Activated CD8-positive, alpha-beta memory T cell treated with anti-CD3 and anti-CD28 coated beads, Interleukin-2, amount 50 U/mL, for 24 hours (primary cell): ENCODE data around the gene RRAS.
A peak's percentile ranks its signal among the peaks of the same experiment; 100 is the strongest.

Experiments used
- DNase-seq: peaks from one replicate; pipeline ENCODE4 v3.0.0-alpha.2; 2020; ENCODE audit errors: extremely low read depth

Gene RRAS

GRCh38 chr19:49640113-49640898 lies at the start of gene RRAS:
RRAS (minus strand) TSS chr19:49640143; CDS start chr19:49640098, 45 bp downstream.
- peak; percentile 100 for DNase-seq

GRCh38 chr19:49689133-49690078 lies 49.5 kb upstream of the RRAS start, which contains the start of gene ADM5:
ADM5 (plus strand) TSS chr19:49689594; CDS start chr19:49689838, 244 bp downstream.
- DNase-seq, result no peak

DNA sequence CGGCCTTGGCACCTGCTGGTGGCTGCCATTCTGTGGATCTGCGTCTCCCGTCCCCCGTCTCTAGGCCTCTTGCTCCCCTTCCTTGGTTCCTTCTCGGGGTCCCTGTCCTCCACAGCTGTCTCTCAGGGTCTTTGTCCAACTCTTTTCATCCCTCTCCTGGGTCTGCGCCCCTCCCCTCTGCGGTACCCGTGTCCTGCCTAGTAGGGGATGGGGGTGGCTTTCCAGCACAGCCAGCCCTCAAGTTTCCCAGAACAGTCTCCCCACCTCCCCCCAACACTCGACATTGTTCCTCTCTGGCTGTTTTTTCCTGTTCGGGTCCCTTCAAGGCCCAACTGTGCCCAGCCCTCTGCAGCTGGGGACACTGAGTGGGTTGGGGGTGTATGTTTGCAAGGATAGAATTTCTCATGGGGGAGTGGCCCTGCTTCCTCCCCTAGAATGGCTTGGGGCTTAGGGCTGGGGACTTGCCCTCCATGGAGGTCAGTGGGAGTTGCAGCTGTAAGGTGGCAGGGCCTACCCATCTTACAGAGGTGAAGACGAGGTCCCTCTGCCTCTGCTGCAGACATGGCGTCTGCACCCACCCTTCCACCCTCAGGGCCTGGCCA lies 48.7 kb upstream of the RRAS start:
- no peak for DNase-seq

DNA sequence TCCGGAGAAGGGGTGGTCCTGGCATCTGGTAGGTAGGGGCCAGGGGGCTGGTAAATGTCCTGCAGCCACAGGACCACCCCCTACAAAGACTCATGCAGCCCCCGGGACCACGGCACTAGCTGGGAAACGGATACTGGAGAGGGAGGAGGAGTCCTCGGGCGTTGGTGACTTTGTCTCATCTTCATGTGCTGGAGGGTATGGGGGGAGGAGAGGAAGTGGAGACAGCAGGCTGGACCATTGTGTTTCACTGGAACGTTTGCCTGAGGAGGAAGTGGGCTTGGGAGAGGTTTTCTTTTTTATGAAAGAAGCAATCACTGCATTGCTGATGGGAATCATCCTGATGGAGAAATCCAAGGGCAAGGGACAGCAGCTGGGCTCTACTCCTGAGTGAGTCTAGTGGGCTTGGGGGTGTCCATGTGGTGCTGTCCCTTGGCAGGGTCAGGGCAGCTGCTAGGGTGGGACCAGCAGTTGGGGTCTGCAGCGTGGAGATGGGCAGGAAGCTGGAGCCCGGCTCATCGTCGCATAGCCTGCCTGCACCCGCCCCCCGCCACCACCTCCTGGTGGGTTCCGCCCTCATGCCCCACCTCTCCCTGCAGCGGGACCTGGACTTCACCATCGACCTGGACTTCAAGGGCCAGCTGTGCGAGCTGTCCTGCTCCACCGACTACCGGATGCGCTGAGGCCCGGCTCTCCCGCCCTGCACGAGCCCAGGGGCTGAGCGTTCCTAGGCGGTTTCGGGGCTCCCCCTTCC lies 47.8 kb upstream of the RRAS start:
- DNase-seq, result no peak

GRCh38 chr19:49687150-49687549 lies 47.2 kb upstream of the RRAS start:
- DNase-seq, result no peak

DNA sequence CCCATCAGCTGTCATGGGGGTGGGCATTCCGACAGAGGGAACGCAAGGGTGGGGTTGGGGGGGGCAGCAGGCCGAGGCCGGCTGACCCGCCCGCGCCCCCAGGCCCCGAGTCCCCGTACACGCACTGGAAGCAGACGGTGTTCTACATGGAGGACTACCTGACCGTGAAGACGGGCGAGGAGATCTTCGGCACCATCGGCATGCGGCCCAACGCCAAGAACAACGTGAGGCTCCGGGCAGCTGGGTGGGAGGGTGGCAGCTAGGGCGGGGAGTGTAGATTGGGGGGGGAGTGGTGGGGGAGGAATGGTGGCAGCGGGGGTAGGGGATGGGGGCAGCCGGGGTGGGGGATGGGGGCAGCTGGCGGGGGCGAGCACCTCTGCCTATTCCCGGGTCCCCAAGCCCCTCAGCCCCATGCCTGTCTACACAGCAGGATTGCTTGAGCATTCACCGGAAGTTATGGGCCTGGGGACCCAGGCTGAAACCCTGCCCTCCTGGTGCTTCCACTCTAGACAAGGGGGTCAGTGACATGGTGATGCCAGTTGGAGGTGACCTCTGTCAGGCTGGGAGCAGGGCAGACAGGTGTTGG lies 46.7 kb upstream of the RRAS start:
- DNase-seq, result no peak

DNA sequence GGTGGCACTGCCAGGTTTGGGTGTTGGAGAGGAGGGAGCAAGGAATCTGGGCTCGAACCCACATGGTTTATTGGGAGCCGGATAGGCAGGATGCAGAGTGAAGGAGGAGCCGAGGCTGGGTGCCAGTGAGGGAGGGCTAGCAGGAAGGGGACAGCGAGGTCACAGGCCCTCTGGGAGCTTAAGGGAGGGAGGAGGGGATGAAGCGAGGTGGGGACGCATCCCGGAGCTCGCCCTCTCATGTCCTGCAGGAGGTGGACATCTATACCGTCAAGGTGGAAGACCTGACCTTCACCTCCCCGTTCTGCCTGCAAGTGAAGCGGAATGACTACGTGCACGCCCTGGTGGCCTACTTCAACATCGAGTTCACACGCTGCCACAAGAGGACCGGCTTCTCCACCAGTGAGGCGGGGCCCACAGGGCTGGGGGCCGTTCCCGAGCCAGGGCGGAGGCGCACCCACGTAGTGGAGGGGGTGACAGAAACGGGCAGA lies 45.9 kb upstream of the RRAS start:
- no peak for DNase-seq

DNA sequence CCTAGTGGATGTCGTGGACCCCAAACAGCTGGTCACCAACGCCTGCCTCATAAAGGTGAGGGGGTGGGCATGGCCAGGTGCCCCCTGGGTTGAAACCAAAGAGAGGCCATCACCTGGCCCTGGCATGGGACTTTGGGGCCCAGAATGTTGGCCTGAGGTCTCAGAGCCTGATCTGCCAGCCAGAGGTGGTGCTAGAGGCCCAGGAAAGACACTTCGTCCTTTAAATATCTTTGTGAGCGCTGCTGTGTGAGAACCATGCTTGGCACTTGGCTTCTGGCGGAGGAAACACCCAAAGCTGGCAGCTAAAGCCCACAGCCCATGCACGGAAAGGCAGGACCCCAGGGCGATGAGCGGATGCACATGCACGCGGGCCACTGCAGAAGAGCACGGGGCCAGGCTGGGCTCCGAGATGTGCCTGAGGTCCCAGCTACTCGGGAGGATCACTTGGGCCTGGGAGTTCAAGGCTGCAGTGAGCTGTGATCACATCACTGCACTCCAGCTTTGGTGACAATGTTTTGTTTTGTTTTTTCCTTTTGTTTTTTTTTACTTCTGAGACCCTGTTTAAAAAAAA lies 45.1 kb upstream of the RRAS start:
- no peak for DNase-seq

DNA sequence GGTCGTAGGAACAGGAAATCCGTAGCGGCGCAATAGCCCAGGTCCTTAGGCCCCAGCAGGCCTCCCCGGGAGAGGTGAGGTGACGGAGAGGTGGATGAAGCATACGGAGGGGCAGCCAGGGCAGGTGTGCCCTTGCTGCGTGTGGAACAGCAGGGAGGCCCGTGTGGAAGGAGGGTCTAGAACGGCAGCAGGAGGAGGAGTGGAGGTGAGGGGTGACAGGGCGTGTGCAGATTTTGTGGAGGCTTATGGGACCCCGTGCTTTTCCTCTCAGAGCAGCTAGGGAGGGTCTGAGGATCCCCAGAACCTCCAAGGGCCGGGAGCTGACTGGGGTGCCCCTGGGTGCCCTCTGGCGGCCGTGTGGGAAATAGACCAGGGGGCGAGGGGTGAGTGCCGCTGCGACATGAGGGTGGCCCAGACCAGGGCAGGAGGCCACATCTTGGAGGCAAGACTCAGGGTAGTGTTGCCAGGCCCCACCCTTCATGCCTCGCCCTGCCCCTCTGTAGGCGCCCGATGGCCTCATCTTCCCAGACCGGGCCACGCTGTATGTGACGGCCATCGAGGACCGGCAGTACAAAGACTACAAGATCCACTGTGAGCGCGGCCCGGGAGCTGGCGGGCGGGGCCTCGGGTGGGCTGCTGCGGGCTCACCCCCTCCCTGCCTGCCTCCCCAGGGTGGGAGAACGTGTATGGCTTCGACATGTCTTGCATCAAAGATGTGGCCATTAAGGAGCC lies 44.5 kb upstream of the RRAS start:
- no peak for DNase-seq

DNA sequence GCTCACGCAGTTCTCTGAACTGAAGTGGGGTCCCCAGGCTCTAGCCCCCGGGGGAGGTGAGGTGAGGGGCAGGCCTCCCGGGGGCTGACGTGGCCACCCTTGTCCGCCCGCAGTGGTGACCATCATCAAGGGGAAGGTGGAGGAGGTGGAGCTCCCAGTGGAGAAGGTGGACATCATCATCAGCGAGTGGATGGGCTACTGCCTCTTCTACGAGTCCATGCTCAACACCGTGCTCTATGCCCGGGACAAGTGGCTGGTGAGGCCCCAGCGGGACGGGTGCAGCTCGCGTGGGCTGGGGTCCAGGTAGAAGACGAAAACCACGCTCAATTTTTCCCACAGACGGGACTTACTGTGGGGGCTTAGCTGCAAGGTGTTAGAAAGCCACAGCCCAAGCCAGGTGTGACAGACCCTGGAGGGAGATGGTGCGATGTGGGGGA lies 43.9 kb upstream of the RRAS start:
- no peak for DNase-seq

- no peak for DNase-seq
Measured at GRCh38 chr19:49682274-49682673, 42.3 kb upstream of the RRAS start.

- DNase-seq, result no peak
Measured at GRCh38 chr19:49681830-49682229, 41.9 kb upstream of the RRAS start.

DNA sequence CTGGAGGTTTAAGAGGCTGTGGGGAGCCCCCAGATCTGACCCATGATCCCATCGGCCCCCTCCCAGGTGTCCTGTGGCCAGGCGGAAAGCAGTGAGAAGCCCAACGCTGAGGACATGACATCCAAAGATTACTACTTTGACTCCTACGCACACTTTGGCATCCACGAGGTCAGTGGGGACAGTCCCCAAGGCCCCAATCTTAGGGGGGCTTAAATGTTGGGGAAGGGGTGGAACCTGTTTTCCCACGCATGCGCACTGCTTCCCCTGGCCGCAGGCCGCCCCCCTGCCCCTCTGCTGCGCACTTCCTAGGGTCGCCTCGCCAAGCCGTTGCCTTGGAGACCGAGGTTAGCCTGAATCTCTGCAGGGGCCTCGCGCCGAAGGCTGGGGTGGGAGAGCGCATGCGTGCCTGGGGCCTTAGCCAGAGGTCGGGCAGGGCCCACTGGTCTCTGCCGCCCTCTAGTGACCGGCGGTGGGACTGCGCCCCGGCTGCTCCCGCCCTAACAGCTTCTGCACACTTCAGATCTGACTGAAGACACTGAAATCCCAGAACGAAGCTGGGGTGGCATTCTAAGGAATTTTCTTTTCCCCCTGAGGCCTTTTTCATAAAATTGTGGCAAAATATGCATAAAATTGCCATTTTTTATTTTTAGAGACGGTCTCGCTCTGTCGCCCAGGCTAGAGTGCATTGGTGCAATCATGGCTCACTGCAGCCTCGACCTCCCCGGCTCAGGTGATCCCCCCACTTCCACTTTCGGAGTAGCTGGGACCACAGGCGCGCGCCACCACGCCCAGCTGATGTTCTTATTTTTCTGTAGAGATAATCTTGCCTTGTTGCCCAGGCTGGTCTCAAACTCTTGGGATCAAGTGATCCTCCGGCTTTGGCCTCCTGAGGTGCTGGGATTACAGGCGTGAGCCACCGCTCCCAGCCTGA lies 40.7 kb upstream of the RRAS start:
- peak; percentile 81 for DNase-seq

GRCh38 chr19:49679771-49680413 lies 39.9 kb upstream of the RRAS start:
- no peak for DNase-seq

- DNase-seq, result no peak
Measured at GRCh38 chr19:49678985-49679770, 39.2 kb upstream of the RRAS start.

- DNase-seq, result peak; percentile 60
Measured at GRCh38 chr19:49677901-49678674, 38.1 kb upstream of the RRAS start.
